GM12878 (cell line): ENCODE data around the gene ANKRD23. TPM values are rescaled to one million over a fixed set of nuclear protein-coding genes. Genes with fewer than 3 reads are reported as not detected.

Experiments
- ATAC-seq: fragments of 200-7000 bp; cut with Tn5 transposase; 3 replicates; pipeline ENCODE4 v1.9.1; 2020; ENCODE audit warnings: mild to moderate bottlenecking, moderate library complexity
- BruUV-seq: library from RNA; stranded (reverse); fragments of 400-500 nt; replicated peaks from 2 replicates; lab custom pipeline; 2021; lab: Mats Ljungman, UMichigan
- CTCF ChIA-PET: fragments of 300-600 bp; sonication (Branson Sonifier 250); formaldehyde crosslinking; extraction: SDS; loops from one replicate; lab custom pipeline; 2021; ENCODE audit warnings: inconsistent platforms; lab: Yijun Ruan, JAX
- POLR2A ChIA-PET: fragments of 350-600 bp; formaldehyde crosslinking; extraction: SDS; loops from one replicate; lab custom pipeline; 2021; ENCODE audit warnings: inconsistent platforms; lab: Charles Lee
- RAD21 ChIA-PET: fragments of 300-600 bp; sonication (Branson Sonifier 250); formaldehyde crosslinking; loops from one replicate; lab custom pipeline; 2023; ENCODE audit warnings: antibody characterized with exemption; ENCODE audit not compliant: unreplicated experiment; lab: Charles Lee
- SMC1A ChIA-PET: fragments of 300-600 bp; sonication (Branson Sonifier 250); formaldehyde crosslinking; loops from one replicate; lab custom pipeline; 2023; ENCODE audit not compliant: unreplicated experiment, uncharacterized antibody; lab: Charles Lee
- DNase-seq: peaks from one replicate; pipeline ENCODE4 v3.0.0-alpha.2; 2011; ENCODE audit warnings: low read depth, low spot score
- FAIRE-seq: peaks from 3 replicates; lab custom pipeline; 2011; peaks lifted over from hg19 to GRCh38; lab: Jason Lieb, UNC
- H2AFZ ChIP-seq: 2 replicates; pipeline ENCODE4 v1.6.0; 2011; ENCODE audit warnings: low read depth, low read length, control low read depth; ENCODE audit not compliant: control insufficient read depth
- H3K27ac ChIP-seq: 2 replicates; pipeline ENCODE4 v1.5.1; 2011; ENCODE audit warnings: control low read depth; ENCODE audit not compliant: control insufficient read depth, insufficient read depth
- H3K27me3 ChIP-seq, 2 experiments: replicated peaks in 1 of 2; 2 replicates each; pipeline versions ENCODE4 v1.6.0 to v1.6.1; 2011; ENCODE audit warnings: low read length in 1 of 2; ENCODE audit not compliant: control insufficient read depth in 2 of 2, insufficient read depth in 2 of 2
- H3K36me3 ChIP-seq, 2 experiments: 2 replicates each; pipeline ENCODE4 v1.5.1; 2011; ENCODE audit warnings: low read length in 1 of 2; ENCODE audit not compliant: control insufficient read depth in 2 of 2, insufficient read depth in 2 of 2
- H3K4me1 ChIP-seq: 2 replicates; pipeline ENCODE4 v1.6.1; 2011; ENCODE audit warnings: mild to moderate bottlenecking, low read length, moderate library complexity, mixed read lengths; ENCODE audit not compliant: control insufficient read depth, insufficient read depth
- H3K4me2 ChIP-seq: 2 replicates; pipeline ENCODE4 v1.6.0; 2011; ENCODE audit warnings: control low read depth; ENCODE audit not compliant: control insufficient read depth, insufficient read depth
- H3K4me3 ChIP-seq: fragments of 200-600 bp; sonication (generic); 2 replicates; pipeline ENCODE4 v1.5.1; 2016
- H3K79me2 ChIP-seq: 2 replicates; pipeline ENCODE4 v1.6.0; 2011; ENCODE audit warnings: low read length; ENCODE audit not compliant: control insufficient read depth, insufficient read depth
- H3K9ac ChIP-seq: 2 replicates; pipeline ENCODE4 v1.8.0; 2011; ENCODE audit warnings: low read length, control low read depth, mixed read lengths; ENCODE audit not compliant: control insufficient read depth, insufficient read depth
- H3K9me3 ChIP-seq: replicated peaks from 3 replicates; pipeline ENCODE4 v1.5.1; 2011; ENCODE audit warnings: mild to moderate bottlenecking, low read length; ENCODE audit not compliant: control insufficient read depth, insufficient read depth
- H4K20me1 ChIP-seq: 2 replicates; pipeline ENCODE4 v1.6.0; 2011; ENCODE audit not compliant: control insufficient read depth, insufficient read depth
- BMI1 ChIP-seq: fragments of 450-650 bp; IDR thresholded peaks from 2 replicates; pipeline ENCODE4 v1.6.1; 2016; ENCODE audit warnings: mild to moderate bottlenecking, moderate library complexity, borderline replicate concordance
- CHD4 ChIP-seq: fragments of 200-600 bp; sonication (generic); IDR thresholded peaks from 2 replicates; pipeline ENCODE4 v1.6.1; 2016; ENCODE audit warnings: mild to moderate bottlenecking
- ESRRA ChIP-seq: IDR thresholded peaks from 2 replicates; pipeline ENCODE4 v1.6.1; 2012; ENCODE audit warnings: mild to moderate bottlenecking, low read length, improper control_type of control experiment
- GABPA ChIP-seq: IDR thresholded peaks from 2 replicates; pipeline ENCODE4 v1.6.1; 2014; ENCODE audit warnings: antibody characterized with exemption, low read depth, mild to moderate bottlenecking, inconsistent platforms
- HCFC1 ChIP-seq: fragments of 150-350 bp; IDR thresholded peaks from 2 replicates; pipeline ENCODE4 v1.6.1; 2014; ENCODE audit warnings: low read length
- MTA3 ChIP-seq: IDR thresholded peaks from 2 replicates; pipeline ENCODE4 v1.6.1; 2012; ENCODE audit warnings: low read length, inconsistent platforms, borderline replicate concordance
- MYC ChIP-seq: IDR thresholded peaks from 2 replicates; pipeline ENCODE4 v1.6.1; 2011; ENCODE audit warnings: mild to moderate bottlenecking, low read length, moderate library complexity, inconsistent platforms; ENCODE audit not compliant: insufficient read depth, insufficient replicate concordance, insufficient read length, severe bottlenecking
- NBN ChIP-seq: fragments of 450-650 bp; IDR thresholded peaks from 2 replicates; pipeline ENCODE4 v1.6.1; 2016
- NR2F1 ChIP-seq: fragments of 450-650 bp; conservative IDR thresholded peaks from 2 replicates; pipeline ENCODE4 v1.6.1; 2017; ENCODE audit warnings: mild to moderate bottlenecking
- POLR2A ChIP-seq: IDR thresholded peaks from 2 replicates; pipeline ENCODE4 v1.6.1; 2011; ENCODE audit warnings: low read depth, mild to moderate bottlenecking, low read length
- POLR2AphosphoS5 ChIP-seq: IDR thresholded peaks from 2 replicates; pipeline ENCODE4 v1.6.1; 2011; ENCODE audit warnings: mild to moderate bottlenecking, low read length, inconsistent platforms
- RCOR1 ChIP-seq: conservative IDR thresholded peaks from 2 replicates; pipeline ENCODE4 v1.6.1; 2012; ENCODE audit warnings: low read depth, low read length, improper control_type of control experiment
- SPI1 ChIP-seq: IDR thresholded peaks from 2 replicates; pipeline ENCODE4 v1.6.1; 2011; ENCODE audit warnings: low read depth, mild to moderate bottlenecking, low read length, moderate library complexity, borderline replicate concordance; ENCODE audit not compliant: insufficient read depth
- TCF7 ChIP-seq: IDR thresholded peaks from 2 replicates; pipeline ENCODE4 v1.6.1; 2014; ENCODE audit warnings: antibody characterized with exemption, borderline replicate concordance
- WGBS: methylation state at CpG from one replicate; pipeline ENCODE4 v1.1.6; 2016; ENCODE audit warnings: low lambda C conversion rate; ENCODE audit not compliant: insufficient replicate concordance, insufficient coverage; ENCODE audit errors: missing lambda C conversion rate; 5-methylcytosine and 5-hydroxymethylcytosine counted together
- in situ Hi-C: fragments of 300-500 bp; cut with MboI; formaldehyde crosslinking; loops from 9 replicates; pipeline ENCODE4 v1.14.3; 2018; ENCODE audit warnings: mixed read lengths
- intact Hi-C: fragments of 100-400 bp; cut with micrococcal nuclease; formaldehyde crosslinking; loops from one replicate; pipeline ENCODE4 v1.14.2; 2022; ENCODE audit not compliant: unreplicated experiment
- polyA plus RNA-seq, 11 experiments: library from polyadenylated mRNA; depleted of rRNA in 4 of 11; unstranded in 6 of 11; stranded (reverse) in 5 of 11; fragments of >200 nt; fragmentation: Nextera tagmentation in 4 of 11; fragmentation: Illumina TruSeq in 1 of 11; extraction: Ambion mirVana in 4 of 11; extraction: Trizol in 1 of 11; gene quantifications; 1 replicate in 1 of 11; 2 replicates in 10 of 11; pipeline versions ENCODE4 v1.2.1 to v1.2.3, GENCODE V29; 2011 to 2016; ENCODE audit warnings: inconsistent platforms in 2 of 11, missing spikeins in 2 of 11, low read depth in 1 of 11
- total RNA-seq, 4 experiments: library from RNA; depleted of rRNA in 3 of 4; stranded (reverse); fragments of >200 nt in 3 of 4; fragmentation: Illumina TruSeq in 1 of 4; extraction: Trizol in 1 of 4; gene quantifications; 2 replicates each; pipeline versions ENCODE4 v1.2.1 to v1.2.3, GENCODE V29; 2013 to 2021
- TF ChIP-seq, protein P1 (sequence below): IDR thresholded peaks from 2 replicates; pipeline ENCODE4 v1.6.1; 2011; ENCODE audit warnings: mild to moderate bottlenecking, low read depth, low read length, moderate library complexity; ENCODE audit not compliant: insufficient replicate concordance
- TF ChIP-seq, protein P2 (sequence below): IDR thresholded peaks from 2 replicates; pipeline ENCODE4 v1.6.1; 2011; ENCODE audit warnings: low read depth, low read length, improper control_type of control experiment, borderline replicate concordance

The ANKRD23 gene
- total and polyA plus RNA-seq, 10 of the 15 experiments (the other 5 are each of a cell fraction or from before 2014, with no cell fraction given), result 0.34 to 5.3 (median 2.7) TPM

DNA sequence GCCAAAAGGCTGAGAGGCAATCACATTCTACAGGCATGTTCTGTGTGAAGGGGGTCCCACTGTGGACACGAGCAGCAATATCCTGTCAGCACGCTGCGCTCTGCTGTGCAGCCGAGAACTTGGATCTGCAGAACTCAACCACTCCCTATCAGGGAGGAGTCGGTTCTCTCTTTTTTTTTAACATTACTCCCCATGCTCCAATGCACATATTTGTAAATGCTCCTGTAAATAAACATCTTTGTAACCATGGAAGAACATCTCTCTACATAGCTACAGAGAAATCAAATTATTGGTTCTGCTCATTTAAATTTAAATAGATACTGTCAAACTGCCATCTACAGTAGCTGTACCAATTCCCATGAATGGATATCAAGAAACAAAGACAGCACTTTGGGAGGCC, 3.0 kb upstream of the ANKRD23 start:
- WGBS, result 99% methylated on average over 5 of the region's 5 CpGs
- in situ Hi-C loops, result no loop called here

More for the DNA sequence above, 3.0 kb upstream of the ANKRD23 start:
- H3K4me2 ChIP-seq, result no peak overlapping the region
- ChIA-PET CTCF (no interaction called here), SMC1A (no interaction called here), POLR2A (interaction anchor here (0.6 kb wide), 1 partner anchor 30 kb away, joined by 5 read pairs; no protein-coding TSS in a partner anchor), RAD21 (no interaction called here)
- H3K36me3 ChIP-seq, result peaks cover 3 to 6% of the 10 kb centered on the region in 2 experiments; a peak in 3 of 4 replicates
- no peak overlapping the region for H3K4me3 ChIP-seq
- no peak overlapping the region for H3K27ac ChIP-seq
- H3K4me1 ChIP-seq, result no peaks in the 10 kb centered on the region
- BruUV-seq, result no TSS peak
- no peak overlapping the region for H2AFZ ChIP-seq
- DNase-seq (no peak), FAIRE-seq (no peak), ATAC-seq (no peak)
- H4K20me1 ChIP-seq, result no peaks in the 10 kb centered on the region
- TF ChIP-seq BMI1, result no peak
- TF ChIP-seq MYC, result no peak
- TF ChIP-seq, protein P1, sequence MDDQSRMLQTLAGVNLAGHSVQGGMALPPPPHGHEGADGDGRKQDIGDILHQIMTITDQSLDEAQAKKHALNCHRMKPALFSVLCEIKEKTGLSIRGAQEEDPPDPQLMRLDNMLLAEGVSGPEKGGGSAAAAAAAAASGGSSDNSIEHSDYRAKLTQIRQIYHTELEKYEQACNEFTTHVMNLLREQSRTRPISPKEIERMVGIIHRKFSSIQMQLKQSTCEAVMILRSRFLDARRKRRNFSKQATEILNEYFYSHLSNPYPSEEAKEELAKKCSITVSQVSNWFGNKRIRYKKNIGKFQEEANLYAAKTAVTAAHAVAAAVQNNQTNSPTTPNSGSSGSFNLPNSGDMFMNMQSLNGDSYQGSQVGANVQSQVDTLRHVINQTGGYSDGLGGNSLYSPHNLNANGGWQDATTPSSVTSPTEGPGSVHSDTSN, result no peak
- TF ChIP-seq CHD4, result no peak
- TF ChIP-seq TCF7, result no peak
- no peak for TF ChIP-seq MTA3
- no peak for TF ChIP-seq NBN
- TF ChIP-seq POLR2AphosphoS5, result no peak
- no peak for TF ChIP-seq RCOR1
- no peak for TF ChIP-seq ESRRA
- TF ChIP-seq GABPA, result no peak
- no peak for TF ChIP-seq HCFC1
- TF ChIP-seq POLR2A, result no peak
- TF ChIP-seq NR2F1, result no peak
- TF ChIP-seq, protein P2, sequence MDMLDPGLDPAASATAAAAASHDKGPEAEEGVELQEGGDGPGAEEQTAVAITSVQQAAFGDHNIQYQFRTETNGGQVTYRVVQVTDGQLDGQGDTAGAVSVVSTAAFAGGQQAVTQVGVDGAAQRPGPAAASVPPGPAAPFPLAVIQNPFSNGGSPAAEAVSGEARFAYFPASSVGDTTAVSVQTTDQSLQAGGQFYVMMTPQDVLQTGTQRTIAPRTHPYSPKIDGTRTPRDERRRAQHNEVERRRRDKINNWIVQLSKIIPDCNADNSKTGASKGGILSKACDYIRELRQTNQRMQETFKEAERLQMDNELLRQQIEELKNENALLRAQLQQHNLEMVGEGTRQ, result no peak
- no peak for TF ChIP-seq SPI1
- H3K27me3 ChIP-seq, result no peaks in the 10 kb centered on the region
- H3K9ac ChIP-seq, result no peak overlapping the region
- H3K79me2 ChIP-seq, result no peaks in the 10 kb centered on the region
- H3K9me3 ChIP-seq, result no peaks in the 10 kb centered on the region
- intact Hi-C loops, result no loop called here
